Panc1 (cell line): ENCODE results near the gene CGB1. TPM values are rescaled to one million over a fixed set of nuclear protein-coding genes. Genes with fewer than 3 reads are reported as not detected.
A peak's percentile ranks its signal among the peaks of the same experiment; 100 is the strongest.

Experiments used
- ATAC-seq: fragments of 200-7000 bp; cut with Tn5 transposase; 2 replicates; pipeline ENCODE4 v1.9.1; 2020; ENCODE audit warnings: mild to moderate bottlenecking, moderate library complexity
- BruUV-seq: library from RNA; stranded (reverse); fragments of 400-500 nt; replicated peaks from 2 replicates; lab custom pipeline; 2021; lab: Mats Ljungman, UMichigan
- CTCF ChIA-PET: fragments of 300-600 bp; sonication (Branson Sonifier 250); formaldehyde crosslinking; loops from one replicate; lab custom pipeline; 2022; ENCODE audit warnings: antibody characterized with exemption; lab: Charles Lee
- POLR2A ChIA-PET: fragments of 300-600 bp; sonication (Branson Sonifier 250); formaldehyde crosslinking; loops from one replicate; lab custom pipeline; 2022; ENCODE audit warnings: antibody characterized with exemption; lab: Charles Lee
- DNase-seq: peaks from one replicate; pipeline ENCODE4 v3.0.0-alpha.2; 2010; ENCODE audit warnings: low read depth, low spot score
- H3K27ac ChIP-seq: 2 replicates; pipeline ENCODE4 v1.5.1; 2011; ENCODE audit warnings: mild to moderate bottlenecking, low read length, inconsistent platforms
- H3K27me3 ChIP-seq: fragments of 200-500 bp; sonication (Bioruptor generic); 2 replicates; pipeline ENCODE4 v1.6.0; 2014; ENCODE audit warnings: low read length, inconsistent platforms; ENCODE audit not compliant: control insufficient read depth, insufficient read depth
- H3K36me3 ChIP-seq: fragments of 200-500 bp; sonication (Bioruptor generic); 2 replicates; pipeline ENCODE4 v1.5.1; 2014; ENCODE audit warnings: inconsistent platforms, mild to moderate bottlenecking, low read length, moderate library complexity; ENCODE audit not compliant: control insufficient read depth, insufficient read depth
- H3K4me1 ChIP-seq: 2 replicates; pipeline ENCODE4 v1.5.1; 2011; ENCODE audit warnings: inconsistent platforms, mild to moderate bottlenecking, low read length, moderate library complexity; ENCODE audit not compliant: control insufficient read depth, insufficient read depth
- H3K4me3 ChIP-seq, 2 experiments: 2 replicates each; pipeline ENCODE4 v1.5.1; 2011 to 2012; ENCODE audit warnings: low read depth in 2 of 2, low read length in 2 of 2, mild to moderate bottlenecking in 2 of 2, inconsistent platforms in 1 of 2, moderate library complexity in 1 of 2
- H3K9me3 ChIP-seq: fragments of 200-500 bp; sonication (Bioruptor generic); 2 replicates; pipeline ENCODE4 v1.5.1; 2014; ENCODE audit warnings: low read depth, mild to moderate bottlenecking, inconsistent platforms, low read length, moderate library complexity; ENCODE audit not compliant: control insufficient read depth, insufficient read depth
- CTCF ChIP-seq: fragments of 450-650 bp; IDR thresholded peaks from 2 replicates; pipeline ENCODE4 v1.5.1; 2017; ENCODE audit warnings: mild to moderate bottlenecking
- POLR2AphosphoS5 ChIP-seq: IDR thresholded peaks from 2 replicates; pipeline ENCODE4 v1.6.1; 2012; ENCODE audit warnings: mild to moderate bottlenecking, low read depth, low read length, moderate library complexity
- REST ChIP-seq, 2 experiments: IDR thresholded peaks; 2 replicates each; pipeline ENCODE4 v1.6.1; 2011 to 2012; ENCODE audit warnings: low read depth in 2 of 2, control low read depth in 1 of 2, low read length in 1 of 2, mild to moderate bottlenecking in 1 of 2, moderate library complexity in 1 of 2; ENCODE audit not compliant: insufficient read depth in 1 of 2
- SIN3A ChIP-seq: IDR thresholded peaks from 2 replicates; pipeline ENCODE4 v1.6.1; 2012; ENCODE audit warnings: low read depth, mild to moderate bottlenecking, low read length, moderate library complexity, borderline replicate concordance; ENCODE audit not compliant: insufficient read depth
- TCF7L2 ChIP-seq: IDR thresholded peaks from 2 replicates; pipeline ENCODE4 v1.6.1; 2011; ENCODE audit warnings: mild to moderate bottlenecking, low read depth, low read length, inconsistent platforms
- in situ Hi-C: cut with HindIII; loops from 2 replicates; pipeline ENCODE4 v1.10.0; 2016; ENCODE audit warnings: low sequenced_read_pairs, low pct_unique_long_range_greater_than_20kb
- intact Hi-C: fragments of 100-400 bp; cut with micrococcal nuclease; formaldehyde crosslinking; loops from one replicate; pipeline ENCODE4 v1.10.0; 2022; ENCODE audit not compliant: unreplicated experiment
- total RNA-seq: library from RNA; stranded (reverse); gene quantifications from one replicate; pipeline ENCODE4 v1.2.1, GENCODE V29; 2021; ENCODE audit not compliant: unreplicated experiment

CGB1 gene
- total RNA-seq, 1 experiment from 2014 or later: not detected

GRCh38 chr19:48990400-48990799 lies 46.3 kb downstream of the CGB1 start:
- no peak for TF ChIP-seq SIN3A
- no peak for TF ChIP-seq CTCF
- no peak for TF ChIP-seq TCF7L2
- ChIA-PET CTCF (no interaction called here), POLR2A (no interaction called here)
- ATAC-seq (no peak), DNase-seq (no peak)
- Histone ChIP-seq H3K27me3 (no peaks in the 10 kb centered on the region), H3K27ac (no peak overlapping the region), H3K9me3 (no peaks in the 10 kb centered on the region), H3K4me3 (no peak overlapping the region), H3K36me3 (peaks cover 8% of the 10 kb centered on the region; the same call in 1 of the 2 replicates), H3K4me1 (no peaks in the 10 kb centered on the region)
- BruUV-seq: no TSS peak
- intact Hi-C loops (no loop called here), in situ Hi-C loops (no loop called here)

GRCh38 chr19:48989701-48990291 lies 46.9 kb downstream of the CGB1 start:
- Histone ChIP-seq H3K9me3 (no peaks in the 10 kb centered on the region), H3K27me3 (no peaks in the 10 kb centered on the region), H3K4me3 (no peak overlapping the region), H3K36me3 (peaks cover 8% of the 10 kb centered on the region; the same call in 1 of the 2 replicates), H3K27ac (no peak overlapping the region), H3K4me1 (no peaks in the 10 kb centered on the region)
- in situ Hi-C loops: no loop called here
- no peak for DNase-seq
- CTCF ChIA-PET: no interaction called here
- TF ChIP-seq CTCF (no peak), REST (IDR thresholded peaks at IDR 0.05; ENCODE audit: insufficient read depth in 1 of 2, low read depth in 2 of 2, low read length in 1 of 2) (no peak), POLR2AphosphoS5 (no peak), TCF7L2 (no peak), SIN3A (no peak)
- ATAC-seq: no peak
- POLR2A ChIA-PET: interaction anchor here (0.6 kb wide), 1 partner anchor 65 kb away, joined by 6 read pairs; no protein-coding TSS in a partner anchor
- BruUV-seq: TSS peak; percentile 63
- intact Hi-C loops: no loop called here
